ENCODE results near the gene KIAA0930.
A peak's percentile ranks its signal among the peaks of the same experiment; 100 is the strongest.

Gene KIAA0930

DNA sequence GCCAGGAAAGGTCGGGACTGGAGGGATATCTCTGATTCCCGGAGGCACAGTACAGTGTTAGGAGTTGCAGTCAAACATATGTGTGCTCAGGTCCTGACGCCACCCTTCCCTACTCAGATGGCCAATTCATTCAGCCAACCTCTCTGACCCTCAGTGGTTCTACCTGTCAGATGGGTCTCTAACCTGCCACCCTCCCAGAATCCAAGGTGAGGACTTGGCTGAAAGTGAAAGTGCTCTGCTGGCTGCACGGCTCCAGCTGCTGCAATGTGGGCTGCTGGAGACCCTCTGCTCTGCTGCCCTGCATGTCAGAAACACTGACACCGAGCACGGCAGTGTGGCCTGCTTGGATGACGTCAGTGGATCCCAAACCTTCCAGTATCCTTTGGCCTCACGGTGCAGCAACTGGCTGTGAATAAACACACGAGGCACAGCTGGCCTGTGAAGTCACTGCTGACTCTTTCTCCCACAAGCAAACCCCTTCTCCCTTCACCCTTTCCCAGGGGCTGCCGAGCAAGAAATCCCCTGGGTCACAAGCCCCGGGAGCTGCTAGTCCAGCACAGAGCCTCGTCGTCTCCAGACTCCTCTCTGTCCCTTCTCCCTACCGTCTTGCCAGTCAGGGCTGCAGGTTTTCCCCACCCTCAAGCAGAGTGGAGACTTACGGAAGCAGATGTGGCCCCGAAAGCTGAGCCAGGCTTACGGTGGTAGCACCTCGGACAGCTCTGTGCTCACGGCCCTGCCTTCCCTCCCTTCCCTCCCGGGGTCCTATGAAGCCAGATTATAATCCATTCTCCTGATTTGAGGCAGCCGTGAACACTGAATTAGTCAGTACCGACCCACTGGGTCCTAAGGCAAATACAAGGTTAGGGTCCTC lies 24.3 kb downstream of the KIAA0930 start:
- no peak for DNase-seq

DNA sequence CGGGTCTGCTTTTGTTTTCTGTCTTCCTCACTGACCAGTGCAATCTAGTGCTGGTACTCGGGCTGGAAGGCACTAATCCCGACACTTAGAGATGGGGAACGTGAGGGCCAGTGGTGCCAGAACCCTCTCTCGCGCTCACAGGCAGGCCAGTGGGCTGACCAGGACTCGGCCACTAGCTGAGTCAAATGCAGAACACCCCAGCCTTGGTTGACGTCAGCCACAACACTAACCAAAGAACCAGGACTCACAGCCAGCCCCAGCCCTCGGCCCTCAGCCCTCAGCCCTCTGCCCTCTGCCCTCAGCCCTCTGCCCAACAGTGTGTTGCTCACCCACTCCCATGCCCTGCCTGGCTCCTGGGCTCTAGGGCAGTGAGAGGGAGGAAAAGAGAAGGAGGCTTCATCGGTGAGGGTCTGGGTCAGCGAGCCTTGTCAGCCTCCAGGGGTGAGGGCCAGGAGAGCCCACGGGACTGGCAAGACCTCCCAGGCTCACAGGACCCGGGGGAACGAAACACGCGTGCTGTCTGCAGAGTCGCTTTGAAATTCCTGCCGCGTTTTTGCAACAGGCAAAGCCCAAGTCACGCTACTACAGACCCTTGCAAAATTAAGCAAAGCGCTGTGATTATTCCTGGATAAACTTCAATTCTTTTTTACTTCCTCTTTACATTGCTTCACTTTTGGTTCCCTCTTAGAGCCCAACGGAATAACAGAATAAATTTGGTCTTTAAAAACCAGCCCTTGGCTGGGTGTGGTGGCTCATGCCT lies 27.5 kb downstream of the KIAA0930 start:
- peak; percentile 70 for DNase-seq

DNA sequence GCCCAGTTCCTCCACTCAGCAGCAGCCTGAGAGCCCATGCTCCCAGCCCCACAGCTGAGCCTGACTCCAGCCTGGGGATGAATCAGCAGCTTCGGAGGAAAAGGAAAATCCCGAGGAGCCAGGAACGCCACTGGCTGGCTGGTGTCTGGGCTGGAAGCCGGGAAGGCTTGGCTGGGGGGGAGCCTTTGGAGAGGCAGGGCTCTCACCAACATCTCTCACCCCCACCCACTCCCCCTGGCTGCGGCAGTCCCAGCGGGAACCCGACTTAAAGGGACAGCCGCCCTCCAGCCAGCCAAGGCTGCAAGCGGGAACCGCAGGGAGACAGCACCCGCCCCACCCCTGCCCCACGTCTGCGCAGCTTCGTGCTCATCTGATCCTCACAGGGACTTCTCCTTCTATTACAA lies 28.4 kb downstream of the KIAA0930 start:
- DNase-seq: peak; percentile 95

- DNase-seq: no peak
These were observed 28.8 kb downstream of the KIAA0930 start for GRCh38 chr22:45211848-45212247.

DNA sequence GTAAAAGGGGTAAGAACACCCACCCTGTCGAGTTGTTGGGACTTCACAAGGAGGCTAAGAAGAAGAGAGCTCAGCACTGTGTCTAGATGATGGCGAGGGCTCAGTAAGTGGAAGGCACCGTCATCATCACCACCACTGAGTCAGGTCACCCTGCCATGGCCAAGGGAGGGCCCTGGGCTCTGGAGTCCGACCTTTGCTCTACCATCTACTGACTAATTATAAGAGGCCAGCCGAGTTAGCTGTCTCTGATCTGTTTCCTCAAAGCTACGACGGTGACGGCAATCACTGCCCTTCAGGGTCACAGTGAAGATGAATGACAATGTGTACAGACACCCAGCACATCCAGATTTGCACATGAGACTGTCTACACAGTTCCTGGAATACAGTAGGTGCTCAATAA lies 29.3 kb downstream of the KIAA0930 start:
- no peak for DNase-seq

- DNase-seq: peak; percentile 13
These were observed 29.7 kb downstream of the KIAA0930 start for GRCh38 chr22:45210991-45211390.

GRCh38 chr22:45210577-45210976 lies 30.1 kb downstream of the KIAA0930 start:
- no peak for DNase-seq

- no peak for DNase-seq
These were observed 30.5 kb downstream of the KIAA0930 start for GRCh38 chr22:45210174-45210573.

GRCh38 chr22:45208993-45209838 lies 31.5 kb downstream of the KIAA0930 start:
- DNase-seq: peak; percentile 81

DNA sequence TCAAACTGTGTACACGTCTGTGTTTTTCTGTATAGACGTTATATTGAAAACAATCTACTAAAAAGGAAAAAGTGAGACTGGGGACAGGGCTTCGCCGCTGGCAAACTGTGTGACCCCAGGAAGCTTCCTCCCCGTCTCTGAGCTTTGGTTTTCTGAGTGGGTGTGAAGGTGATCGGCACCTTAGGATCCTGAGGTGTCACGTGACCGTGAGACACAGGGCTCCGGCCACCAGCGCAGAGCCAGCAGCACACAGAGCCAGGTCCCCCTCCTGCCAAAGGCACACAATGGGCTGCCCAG lies 32.0 kb downstream of the KIAA0930 start:
- DNase-seq: no peak

- peak; percentile 44 for DNase-seq
These were observed 32.6 kb downstream of the KIAA0930 start for GRCh38 chr22:45207981-45208664.

DNA sequence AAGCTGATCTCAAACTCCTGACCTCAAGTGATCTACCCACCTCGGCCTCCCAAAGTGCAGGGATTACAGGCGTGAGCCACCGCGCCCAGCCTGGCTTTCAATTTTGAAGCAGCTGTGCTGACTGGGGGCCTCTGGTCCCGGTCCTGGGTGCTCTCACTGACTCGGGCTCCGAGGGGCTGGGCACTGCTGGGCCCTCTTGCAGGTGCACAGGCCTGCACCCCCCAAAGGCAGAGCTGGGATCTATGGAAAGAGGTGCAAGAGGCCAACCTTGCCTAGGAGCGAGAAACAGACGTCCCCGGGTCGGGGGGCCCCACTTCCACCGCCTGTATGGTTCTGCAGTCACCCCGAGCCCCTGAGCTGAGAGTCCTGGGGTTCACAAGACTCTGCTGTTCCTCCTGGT lies 33.2 kb downstream of the KIAA0930 start:
- no peak for DNase-seq

DNA sequence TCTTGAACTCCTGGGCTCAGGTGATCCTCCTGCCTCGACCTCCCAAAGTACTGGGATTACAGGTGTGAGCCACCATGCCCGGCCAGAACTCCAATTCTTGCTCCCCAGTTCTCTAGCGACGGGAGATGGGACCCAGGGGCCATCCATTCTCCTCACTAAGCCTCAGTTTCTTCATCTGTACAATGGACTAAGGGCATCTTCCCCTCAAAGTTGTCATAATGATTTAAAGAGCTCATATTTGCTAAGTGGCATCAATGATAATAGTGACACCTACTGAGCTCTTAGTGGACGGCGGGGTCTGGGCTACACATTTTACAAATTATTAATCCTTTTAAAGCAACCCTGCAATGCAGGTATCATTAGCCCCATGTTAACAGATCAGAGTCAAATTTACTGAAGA lies 34.5 kb downstream of the KIAA0930 start:
- DNase-seq: no peak

DNA sequence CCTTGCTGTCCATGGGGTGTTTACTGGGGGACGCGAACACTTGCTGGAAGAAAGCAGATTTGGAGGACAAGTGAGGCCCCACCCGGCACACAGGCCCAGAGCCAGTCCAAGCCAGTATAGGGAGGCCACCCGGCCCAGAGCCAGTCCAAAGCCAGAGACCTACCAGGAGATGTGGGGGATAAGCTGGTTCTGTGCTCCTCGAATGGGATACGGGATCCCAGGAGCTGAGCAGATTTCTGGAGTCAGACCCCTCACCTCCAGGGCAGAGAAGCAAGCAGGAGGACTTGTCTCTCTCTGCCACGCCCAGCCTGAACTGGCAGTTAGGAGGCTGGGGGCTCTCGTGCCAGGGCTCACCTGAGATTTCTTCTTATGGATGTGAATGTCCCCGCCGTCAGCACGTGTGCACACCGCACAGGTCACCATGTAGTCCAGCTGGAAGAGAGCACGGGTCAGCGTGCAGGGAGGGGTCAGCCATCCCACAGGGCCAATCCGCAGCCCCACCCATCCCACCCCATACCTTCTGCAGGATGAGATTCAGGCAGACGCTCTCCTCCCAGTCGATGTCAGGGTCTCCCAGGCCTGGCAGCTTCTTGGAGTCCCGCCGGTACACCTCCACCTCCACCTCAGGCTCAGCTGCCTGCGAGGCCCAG lies 35.3 kb downstream of the KIAA0930 start:
- no peak for DNase-seq

- no peak for DNase-seq
These were observed 35.9 kb downstream of the KIAA0930 start for GRCh38 chr22:45204819-45205218.

DNA sequence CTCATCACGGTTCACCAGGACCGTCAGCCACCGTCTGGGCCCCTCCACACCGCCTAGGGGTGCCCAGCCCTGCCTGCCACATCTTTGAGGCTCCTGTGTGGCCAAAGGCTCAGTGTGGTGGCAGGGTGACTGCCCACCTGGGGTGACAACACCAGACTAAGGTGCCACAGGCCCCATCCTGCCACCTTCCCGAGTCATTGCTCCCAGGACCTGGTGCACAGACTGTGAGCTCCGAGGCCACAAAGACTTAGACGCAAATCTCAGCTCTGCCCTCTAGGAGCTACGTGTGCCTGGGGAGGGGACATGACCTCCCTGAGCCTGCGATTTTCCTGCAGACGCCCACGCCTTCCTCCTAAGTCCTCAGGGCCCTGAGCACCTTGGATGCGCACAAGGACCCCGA lies 36.5 kb downstream of the KIAA0930 start:
- no peak for DNase-seq

- no peak for DNase-seq
These were observed 37.3 kb downstream of the KIAA0930 start for GRCh38 chr22:45203150-45203951.

GRCh38 chr22:45202333-45203149 lies 38.2 kb downstream of the KIAA0930 start:
- no peak for DNase-seq

DNA sequence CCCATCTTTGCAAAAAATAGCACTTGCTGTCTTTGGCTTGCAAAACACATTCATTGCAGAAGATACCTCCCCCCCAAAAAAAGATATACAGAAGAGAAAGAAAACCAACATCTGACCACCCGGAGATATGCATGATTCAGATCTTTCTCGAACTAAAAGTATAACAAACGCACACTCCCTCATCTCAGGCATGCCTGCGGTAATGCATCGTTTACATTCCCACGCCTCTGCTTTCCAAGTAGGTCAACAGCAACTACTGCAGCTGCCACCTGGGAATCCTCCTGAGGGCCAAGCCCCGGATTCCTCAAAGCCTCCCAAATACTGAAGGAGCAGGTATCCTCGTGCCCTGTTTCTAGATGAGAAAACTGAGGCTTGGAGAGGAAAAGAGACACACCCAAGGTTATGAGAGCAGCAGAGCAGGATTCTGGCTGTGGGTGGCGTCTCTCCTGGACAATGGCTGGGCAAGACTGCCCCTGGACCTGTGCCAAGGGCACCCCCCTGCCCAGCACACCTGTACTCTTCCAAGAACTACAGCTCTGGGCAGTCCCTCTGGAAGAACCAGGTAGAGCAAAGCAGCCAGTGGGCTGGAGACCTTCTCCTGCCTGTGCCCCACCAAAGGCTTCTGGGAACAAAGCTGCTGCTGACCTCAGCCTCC lies 38.9 kb downstream of the KIAA0930 start:
- DNase-seq: peak; percentile 43

Data from EL (cell line).